GM12891 (cell line): ENCODE results near the gene HLX.

Source experiments
- DNase-seq: peaks from one replicate; pipeline ENCODE4 v3.0.0; 2011; ENCODE audit warnings: low spot score; ENCODE audit not compliant: insufficient read length
- FAIRE-seq: peaks from 2 replicates; lab custom pipeline; 2011; peaks lifted over from hg19 to GRCh38; lab: Jason Lieb, UNC
- PAX5 ChIP-seq: IDR thresholded peaks from 2 replicates; pipeline ENCODE4 v1.6.1; 2011; ENCODE audit warnings: low read length, moderate library complexity, mild to moderate bottlenecking; ENCODE audit not compliant: insufficient read depth, severe bottlenecking
- POLR2A ChIP-seq: IDR thresholded peaks from 2 replicates; pipeline ENCODE4 v1.6.1; 2011; ENCODE audit warnings: low read depth, low read length, control low read depth
- POLR2AphosphoS5 ChIP-seq: IDR thresholded peaks from 2 replicates; pipeline ENCODE4 v1.6.1; 2011; ENCODE audit warnings: low read depth, low read length, control low read depth
- POU2F2 ChIP-seq: IDR thresholded peaks from 2 replicates; pipeline ENCODE4 v1.6.1; 2011; ENCODE audit warnings: low read depth, mild to moderate bottlenecking, control low read depth, low read length, moderate library complexity
- SPI1 ChIP-seq: IDR thresholded peaks from 2 replicates; pipeline ENCODE4 v1.6.1; 2011; ENCODE audit warnings: low read depth, low read length, control low read depth
- TAF1 ChIP-seq: IDR thresholded peaks from 2 replicates; pipeline ENCODE4 v1.6.1; 2011; ENCODE audit warnings: low read depth, low read length, control low read depth

The HLX gene

GRCh38 chr1:220914283-220915116, 35.3 kb downstream of the HLX start:
- DNase-seq (no peak), FAIRE-seq (no peak)

GRCh38 chr1:220915117-220915440, 35.8 kb downstream of the HLX start:
- TF ChIP-seq POU2F2 (no peak), POLR2A (no peak), SPI1 (no peak), TAF1 (no peak), POLR2AphosphoS5 (no peak), PAX5 (no peak)
- DNase-seq (no peak), FAIRE-seq (no peak)

More at GRCh38 chr1:220914283-220915116, 35.3 kb downstream of the HLX start:
- no peak for TF ChIP-seq TAF1

- DNase-seq (no peak), FAIRE-seq (no peak)
- TF ChIP-seq SPI1 (no peak), POLR2AphosphoS5 (no peak), PAX5 (no peak), TAF1 (no peak), POU2F2 (no peak), POLR2A (no peak)
These were observed 36.7 kb downstream of the HLX start for GRCh38 chr1:220915954-220916353.

GRCh38 chr1:220917101-220917500, 37.9 kb downstream of the HLX start:
- DNase-seq, result no peak
- TF ChIP-seq POU2F2, result no peak
- no peak for TF ChIP-seq POLR2AphosphoS5
- no peak for TF ChIP-seq SPI1
- no peak for TF ChIP-seq PAX5
- no peak for TF ChIP-seq POLR2A
- TF ChIP-seq TAF1, result no peak
- FAIRE-seq, result no peak

- no peak for FAIRE-seq
- DNase-seq, result no peak
- TF ChIP-seq POLR2A (no peak), SPI1 (no peak), TAF1 (no peak), POU2F2 (no peak), PAX5 (no peak)
These were observed 38.4 kb downstream of the HLX start for GRCh38 chr1:220917535-220918209.

- DNase-seq (no peak), FAIRE-seq (no peak)
- TF ChIP-seq POU2F2, result no peak
- TF ChIP-seq SPI1, result no peak
- no peak for TF ChIP-seq POLR2AphosphoS5
- TF ChIP-seq PAX5, result no peak
- no peak for TF ChIP-seq TAF1
- no peak for TF ChIP-seq POLR2A
These were observed 39.2 kb downstream of the HLX start for GRCh38 chr1:220918285-220918951.

- DNase-seq (no peak), FAIRE-seq (no peak)
- TF ChIP-seq PAX5 (no peak), POLR2A (no peak), POU2F2 (no peak), SPI1 (no peak), POLR2AphosphoS5 (no peak), TAF1 (no peak)
These were observed 41.7 kb downstream of the HLX start for GRCh38 chr1:220920967-220921366.

- no peak for TF ChIP-seq POLR2AphosphoS5
- TF ChIP-seq TAF1, result no peak
- no peak for TF ChIP-seq SPI1
- no peak for TF ChIP-seq POLR2A
- TF ChIP-seq PAX5, result no peak
- no peak for TF ChIP-seq POU2F2
- DNase-seq (no peak), FAIRE-seq (no peak)
These were observed 42.3 kb downstream of the HLX start for GRCh38 chr1:220921498-220921897.

GRCh38 chr1:220921971-220922635, 42.9 kb downstream of the HLX start:
- TF ChIP-seq POU2F2 (no peak), PAX5 (no peak), TAF1 (no peak), SPI1 (no peak), POLR2A (no peak), POLR2AphosphoS5 (no peak)
- DNase-seq (no peak), FAIRE-seq (no peak)
